Measurements from ENCODE around the gene POLR1G.

GRCh38 chr19:45456500-45456815 is 50.0 kb downstream of the POLR1G start:
- TF ChIP-seq POLR2A (IDR thresholded peaks at IDR 0.05) (no peak), CTCF (IDR thresholded peaks at IDR 0.05) (no peak)

All from uterus (tissue), 2 donors.